Keratinocyte (primary cell): ENCODE data around the gene KRT9.

Experiments used
- EZH2 ChIP-seq: IDR thresholded peaks from one replicate; pipeline ENCODE4 v1.6.1; 2012; ENCODE audit warnings: inconsistent platforms, mild to moderate bottlenecking, low read length, moderate library complexity
- TF ChIP-seq, protein P1 (sequence below), 3 experiments: IDR thresholded peaks in 1 of 3; conservative IDR thresholded peaks in 1 of 3; optimal IDR thresholded peaks in 1 of 3; 2 replicates in 2 of 3; 3 replicates in 1 of 3; pipeline versions ENCODE3 to v1.5.1; 2011; ENCODE audit warnings: low read length in 3 of 3, mild to moderate bottlenecking in 3 of 3, moderate library complexity in 2 of 3, control low read depth in 1 of 3, inconsistent platforms in 1 of 3; ENCODE audit not compliant: insufficient read depth in 2 of 3; ENCODE audit errors: extremely low read depth in 1 of 3

- TF ChIP-seq, protein P1, sequence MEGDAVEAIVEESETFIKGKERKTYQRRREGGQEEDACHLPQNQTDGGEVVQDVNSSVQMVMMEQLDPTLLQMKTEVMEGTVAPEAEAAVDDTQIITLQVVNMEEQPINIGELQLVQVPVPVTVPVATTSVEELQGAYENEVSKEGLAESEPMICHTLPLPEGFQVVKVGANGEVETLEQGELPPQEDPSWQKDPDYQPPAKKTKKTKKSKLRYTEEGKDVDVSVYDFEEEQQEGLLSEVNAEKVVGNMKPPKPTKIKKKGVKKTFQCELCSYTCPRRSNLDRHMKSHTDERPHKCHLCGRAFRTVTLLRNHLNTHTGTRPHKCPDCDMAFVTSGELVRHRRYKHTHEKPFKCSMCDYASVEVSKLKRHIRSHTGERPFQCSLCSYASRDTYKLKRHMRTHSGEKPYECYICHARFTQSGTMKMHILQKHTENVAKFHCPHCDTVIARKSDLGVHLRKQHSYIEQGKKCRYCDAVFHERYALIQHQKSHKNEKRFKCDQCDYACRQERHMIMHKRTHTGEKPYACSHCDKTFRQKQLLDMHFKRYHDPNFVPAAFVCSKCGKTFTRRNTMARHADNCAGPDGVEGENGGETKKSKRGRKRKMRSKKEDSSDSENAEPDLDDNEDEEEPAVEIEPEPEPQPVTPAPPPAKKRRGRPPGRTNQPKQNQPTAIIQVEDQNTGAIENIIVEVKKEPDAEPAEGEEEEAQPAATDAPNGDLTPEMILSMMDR (optimal IDR thresholded peaks at IDR 0.05 in 1 of 3, IDR thresholded peaks at IDR 0.05 in 1 of 3, conservative IDR thresholded peaks at IDR 0.05 in 1 of 3; ENCODE audit: extremely low read depth in 1 of 3, insufficient read depth in 2 of 3, low read length in 3 of 3), result no peak
- no peak for TF ChIP-seq EZH2
Observed at GRCh38 chr17:41559548-41559947, 12.3 kb downstream of the KRT9 start.
